ENCODE data around the gene TMEM86B.

TMEM86B gene

DNA sequence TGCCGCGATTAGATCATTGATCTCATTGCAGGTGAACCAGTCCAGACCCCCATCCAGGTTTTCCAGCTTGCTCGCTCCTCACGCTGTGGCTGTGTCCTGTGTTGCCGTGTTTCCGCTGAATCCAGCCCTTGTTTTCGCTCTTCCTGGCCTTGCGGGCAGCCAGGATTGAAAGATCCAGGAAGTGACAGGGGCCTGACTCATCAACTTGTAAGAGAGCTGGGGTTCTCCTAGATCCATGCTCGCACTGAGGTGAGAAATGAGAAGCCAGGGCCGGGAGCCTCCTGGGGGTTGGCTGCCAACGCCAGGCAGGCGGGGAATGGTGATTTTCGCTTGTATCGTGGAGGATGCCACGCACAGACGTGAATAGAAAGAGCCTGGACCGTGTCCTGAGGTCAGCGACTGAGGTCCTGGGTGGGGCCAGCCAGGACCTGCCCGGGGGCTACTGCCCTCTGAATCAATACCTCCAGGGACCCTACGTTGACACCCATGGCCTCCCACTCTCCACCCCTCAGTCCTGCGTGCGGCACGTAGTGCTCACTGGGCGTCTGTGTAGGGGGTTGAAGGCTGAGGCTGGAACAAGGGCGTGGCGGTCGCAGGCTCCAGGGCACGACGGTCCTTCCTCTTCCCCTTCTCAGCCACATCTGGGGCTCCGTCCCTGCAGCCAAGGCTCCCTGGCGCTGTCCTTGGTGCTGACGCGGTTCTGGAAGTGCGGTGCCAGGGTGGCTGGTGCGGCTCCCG is 11.9 kb downstream of the TMEM86B start:
- no peaks in the 10 kb centered on the region; the same call in 1 of the 2 replicates for H3K9me3 ChIP-seq (ENCODE audit: control insufficient read depth, insufficient read depth, low read depth, low read length)
- CTCF ChIA-PET, result interaction anchor here (0.5 to 2.2 kb wide), 6 partner anchors 13 to 251 kb away, joined by 3 to 6 read pairs (median 3); no protein-coding TSS in a partner anchor
- POLR2A ChIA-PET, result interaction anchor here (0.5 to 2.5 kb wide), 8 partner anchors 10 to 191 kb away, joined by 3 to 39 read pairs (median 5); partner anchors contain the start of genes PPP1R12C, PPP6R1 and UBE2S
- H3K4me1 ChIP-seq (ENCODE audit: control insufficient read depth, insufficient read depth, low read length), result peaks cover 10% of the 10 kb centered on the region
- peak overlapping the region; percentile 72 for H3K4me3 ChIP-seq (ENCODE audit: low read depth, low read length)
- H3K27ac ChIP-seq (ENCODE audit: extremely low read depth, low read depth, low read length), result peak overlapping the region; percentile 67
- no peaks in the 10 kb centered on the region for H3K36me3 ChIP-seq (ENCODE audit: control insufficient read depth in 2 of 2, insufficient read depth in 1 of 2, low read length in 2 of 2)
- no peak for TF ChIP-seq ZNF677 (tag by site-specific recombination; IDR thresholded peaks at IDR 0.05)
- no peak for TF ChIP-seq SALL2 (tag by site-specific recombination; IDR thresholded peaks at IDR 0.05; ENCODE audit: borderline replicate concordance)
- peak; percentile 85 for TF ChIP-seq GLIS2 (tag by site-specific recombination; IDR thresholded peaks at IDR 0.05)
- TF ChIP-seq ZNF654 (tag by site-specific recombination; IDR thresholded peaks at IDR 0.05; ENCODE audit: low read depth), result no peak
- TF ChIP-seq ZNF548 (tag by site-specific recombination; IDR thresholded peaks at IDR 0.05), result no peak
- TF ChIP-seq, protein P1, sequence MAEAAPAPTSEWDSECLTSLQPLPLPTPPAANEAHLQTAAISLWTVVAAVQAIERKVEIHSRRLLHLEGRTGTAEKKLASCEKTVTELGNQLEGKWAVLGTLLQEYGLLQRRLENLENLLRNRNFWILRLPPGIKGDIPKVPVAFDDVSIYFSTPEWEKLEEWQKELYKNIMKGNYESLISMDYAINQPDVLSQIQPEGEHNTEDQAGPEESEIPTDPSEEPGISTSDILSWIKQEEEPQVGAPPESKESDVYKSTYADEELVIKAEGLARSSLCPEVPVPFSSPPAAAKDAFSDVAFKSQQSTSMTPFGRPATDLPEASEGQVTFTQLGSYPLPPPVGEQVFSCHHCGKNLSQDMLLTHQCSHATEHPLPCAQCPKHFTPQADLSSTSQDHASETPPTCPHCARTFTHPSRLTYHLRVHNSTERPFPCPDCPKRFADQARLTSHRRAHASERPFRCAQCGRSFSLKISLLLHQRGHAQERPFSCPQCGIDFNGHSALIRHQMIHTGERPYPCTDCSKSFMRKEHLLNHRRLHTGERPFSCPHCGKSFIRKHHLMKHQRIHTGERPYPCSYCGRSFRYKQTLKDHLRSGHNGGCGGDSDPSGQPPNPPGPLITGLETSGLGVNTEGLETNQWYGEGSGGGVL (tag by site-specific recombination; IDR thresholded peaks at IDR 0.05), result no peak
- no peak for TF ChIP-seq ZNF274 (IDR thresholded peaks at IDR 0.05; ENCODE audit: low read length)
- TF ChIP-seq ZNF274 (tag by site-specific recombination; IDR thresholded peaks at IDR 0.05; ENCODE audit: borderline replicate concordance), result no peak
- no peak for TF ChIP-seq ZNF624 (tag by site-specific recombination; IDR thresholded peaks at IDR 0.05)
- no peak for TF ChIP-seq ZNF266 (tag by site-specific recombination; IDR thresholded peaks at IDR 0.05; ENCODE audit: low read depth)
- TF ChIP-seq, protein P2, sequence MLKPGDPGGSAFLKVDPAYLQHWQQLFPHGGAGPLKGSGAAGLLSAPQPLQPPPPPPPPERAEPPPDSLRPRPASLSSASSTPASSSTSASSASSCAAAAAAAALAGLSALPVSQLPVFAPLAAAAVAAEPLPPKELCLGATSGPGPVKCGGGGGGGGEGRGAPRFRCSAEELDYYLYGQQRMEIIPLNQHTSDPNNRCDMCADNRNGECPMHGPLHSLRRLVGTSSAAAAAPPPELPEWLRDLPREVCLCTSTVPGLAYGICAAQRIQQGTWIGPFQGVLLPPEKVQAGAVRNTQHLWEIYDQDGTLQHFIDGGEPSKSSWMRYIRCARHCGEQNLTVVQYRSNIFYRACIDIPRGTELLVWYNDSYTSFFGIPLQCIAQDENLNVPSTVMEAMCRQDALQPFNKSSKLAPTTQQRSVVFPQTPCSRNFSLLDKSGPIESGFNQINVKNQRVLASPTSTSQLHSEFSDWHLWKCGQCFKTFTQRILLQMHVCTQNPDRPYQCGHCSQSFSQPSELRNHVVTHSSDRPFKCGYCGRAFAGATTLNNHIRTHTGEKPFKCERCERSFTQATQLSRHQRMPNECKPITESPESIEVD (tag by site-specific recombination; IDR thresholded peaks at IDR 0.05), result no peak
- no peak for TF ChIP-seq WT1 (tag by site-specific recombination; IDR thresholded peaks at IDR 0.05)
- peak; percentile 82 for TF ChIP-seq ZBTB7A (tag by site-specific recombination; IDR thresholded peaks at IDR 0.05; ENCODE audit: low read depth)
- TF ChIP-seq, protein P3, sequence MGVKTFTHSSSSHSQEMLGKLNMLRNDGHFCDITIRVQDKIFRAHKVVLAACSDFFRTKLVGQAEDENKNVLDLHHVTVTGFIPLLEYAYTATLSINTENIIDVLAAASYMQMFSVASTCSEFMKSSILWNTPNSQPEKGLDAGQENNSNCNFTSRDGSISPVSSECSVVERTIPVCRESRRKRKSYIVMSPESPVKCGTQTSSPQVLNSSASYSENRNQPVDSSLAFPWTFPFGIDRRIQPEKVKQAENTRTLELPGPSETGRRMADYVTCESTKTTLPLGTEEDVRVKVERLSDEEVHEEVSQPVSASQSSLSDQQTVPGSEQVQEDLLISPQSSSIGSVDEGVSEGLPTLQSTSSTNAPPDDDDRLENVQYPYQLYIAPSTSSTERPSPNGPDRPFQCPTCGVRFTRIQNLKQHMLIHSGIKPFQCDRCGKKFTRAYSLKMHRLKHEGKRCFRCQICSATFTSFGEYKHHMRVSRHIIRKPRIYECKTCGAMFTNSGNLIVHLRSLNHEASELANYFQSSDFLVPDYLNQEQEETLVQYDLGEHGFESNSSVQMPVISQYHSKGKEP (tag by site-specific recombination; IDR thresholded peaks at IDR 0.05), result peak; percentile 76; the same call in 1 of the 2 replicates
- TF ChIP-seq ZNF211 (tag by site-specific recombination; IDR thresholded peaks at IDR 0.05; ENCODE audit: low read depth), result no peak
- TF ChIP-seq FEZF1 (tag by site-specific recombination; IDR thresholded peaks at IDR 0.05), result no peak
- no peak for TF ChIP-seq ZNF433 (tag by site-specific recombination; IDR thresholded peaks at IDR 0.05; ENCODE audit: low read depth)
- 0 out of 2 replicates have a peak, but pooled peaks have one; percentile 32 for TF ChIP-seq ZNF610 (tag by site-specific recombination; IDR thresholded peaks at IDR 0.05; ENCODE audit: borderline replicate concordance)
- TF ChIP-seq BCL11A (tag by site-specific recombination; IDR thresholded peaks at IDR 0.05; ENCODE audit: low read depth), result 0 out of 2 replicates have a peak, but pooled peaks have one; percentile 23
- no peak for TF ChIP-seq ZNF248 (tag by site-specific recombination; IDR thresholded peaks at IDR 0.05)
- TF ChIP-seq ZNF521 (tag by site-specific recombination; IDR thresholded peaks at IDR 0.05), result no peak
- TF ChIP-seq KLF7 (tag by site-specific recombination; IDR thresholded peaks at IDR 0.05; ENCODE audit: borderline replicate concordance), result peak; percentile 83; the same call in 1 of the 2 replicates
- 0 out of 2 replicates have a peak, but pooled peaks have one; percentile 18 for TF ChIP-seq ZNF530 (tag by site-specific recombination; IDR thresholded peaks at IDR 0.05; ENCODE audit: low read depth)
- TF ChIP-seq ZNF169 (tag by site-specific recombination; IDR thresholded peaks at IDR 0.05), result no peak; the same call in 1 of the 2 replicates
- TF ChIP-seq ZBTB48 (tag by site-specific recombination; IDR thresholded peaks at IDR 0.05), result peak; percentile 74
- TF ChIP-seq, protein P4, sequence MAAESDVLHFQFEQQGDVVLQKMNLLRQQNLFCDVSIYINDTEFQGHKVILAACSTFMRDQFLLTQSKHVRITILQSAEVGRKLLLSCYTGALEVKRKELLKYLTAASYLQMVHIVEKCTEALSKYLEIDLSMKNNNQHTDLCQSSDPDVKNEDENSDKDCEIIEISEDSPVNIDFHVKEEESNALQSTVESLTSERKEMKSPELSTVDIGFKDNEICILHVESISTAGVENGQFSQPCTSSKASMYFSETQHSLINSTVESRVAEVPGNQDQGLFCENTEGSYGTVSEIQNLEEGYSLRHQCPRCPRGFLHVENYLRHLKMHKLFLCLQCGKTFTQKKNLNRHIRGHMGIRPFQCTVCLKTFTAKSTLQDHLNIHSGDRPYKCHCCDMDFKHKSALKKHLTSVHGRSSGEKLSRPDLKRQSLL (tag by site-specific recombination; IDR thresholded peaks at IDR 0.05), result peak; percentile 77
- TF ChIP-seq, protein P5, sequence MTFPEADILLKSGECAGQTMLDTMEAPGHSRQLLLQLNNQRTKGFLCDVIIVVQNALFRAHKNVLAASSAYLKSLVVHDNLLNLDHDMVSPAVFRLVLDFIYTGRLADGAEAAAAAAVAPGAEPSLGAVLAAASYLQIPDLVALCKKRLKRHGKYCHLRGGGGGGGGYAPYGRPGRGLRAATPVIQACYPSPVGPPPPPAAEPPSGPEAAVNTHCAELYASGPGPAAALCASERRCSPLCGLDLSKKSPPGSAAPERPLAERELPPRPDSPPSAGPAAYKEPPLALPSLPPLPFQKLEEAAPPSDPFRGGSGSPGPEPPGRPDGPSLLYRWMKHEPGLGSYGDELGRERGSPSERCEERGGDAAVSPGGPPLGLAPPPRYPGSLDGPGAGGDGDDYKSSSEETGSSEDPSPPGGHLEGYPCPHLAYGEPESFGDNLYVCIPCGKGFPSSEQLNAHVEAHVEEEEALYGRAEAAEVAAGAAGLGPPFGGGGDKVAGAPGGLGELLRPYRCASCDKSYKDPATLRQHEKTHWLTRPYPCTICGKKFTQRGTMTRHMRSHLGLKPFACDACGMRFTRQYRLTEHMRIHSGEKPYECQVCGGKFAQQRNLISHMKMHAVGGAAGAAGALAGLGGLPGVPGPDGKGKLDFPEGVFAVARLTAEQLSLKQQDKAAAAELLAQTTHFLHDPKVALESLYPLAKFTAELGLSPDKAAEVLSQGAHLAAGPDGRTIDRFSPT (tag by site-specific recombination; IDR thresholded peaks at IDR 0.05), result peak; percentile 70
- TF ChIP-seq ZNF174 (tag by site-specific recombination; IDR thresholded peaks at IDR 0.05), result no peak; the same call in 1 of the 2 replicates
- no peak; the same call in 1 of the 2 replicates for TF ChIP-seq GLI4 (tag by site-specific recombination; IDR thresholded peaks at IDR 0.05)
